ENCODE data around the gene ZSWIM1.

The ZSWIM1 gene

GRCh38 chr20:45890077-45890984 is 9.3 kb downstream of the ZSWIM1 start:
- H3K27me3 ChIP-seq (ENCODE audit: insufficient read depth, insufficient read length) = no peaks in the 10 kb centered on the region
- peak overlapping the region; percentile 83 for H3K4me3 ChIP-seq (ENCODE audit: insufficient read length, low read depth)
- peaks cover 4% of the 10 kb centered on the region for H3K4me1 ChIP-seq (ENCODE audit: insufficient read depth, insufficient read length)
- H3K36me3 ChIP-seq (ENCODE audit: insufficient read depth, insufficient read length, low read length) = peaks cover 40% of the 10 kb centered on the region
- TF ChIP-seq SUZ12 (IDR thresholded peaks at IDR 0.05; ENCODE audit: extremely low read depth, insufficient read depth, insufficient read length) (no peak), ZNF274 (IDR thresholded peaks at IDR 0.05; ENCODE audit: low read depth, low read length) (no peak), YY1 (IDR thresholded peaks at IDR 0.05; ENCODE audit: insufficient read depth, insufficient read length) (no peak)
- no peaks in the 10 kb centered on the region for H3K9me3 ChIP-seq (ENCODE audit: insufficient read depth, low read length)
- H3K9ac ChIP-seq (ENCODE audit: insufficient read length, low read depth) = peak overlapping the region; percentile 94
- peak; percentile 80 for DNase-seq (ENCODE audit: low read depth, low spot score)

GRCh38 chr20:45890985-45891983 is 10.3 kb downstream of the ZSWIM1 start, which contains the start of the genes CTSA and NEURL2:
Gene CTSA (plus strand): TSS chr20:45891335. CDS start chr20:45891569, 234 bp downstream.
Gene NEURL2 (minus strand): TSS chr20:45891208. CDS start chr20:45890991, 217 bp downstream.
- no peaks in the 10 kb centered on the region for H3K27me3 ChIP-seq (ENCODE audit: insufficient read depth, insufficient read length)
- TF ChIP-seq YY1 (IDR thresholded peaks at IDR 0.05; ENCODE audit: insufficient read depth, insufficient read length) = peak; percentile 54
- no peak for TF ChIP-seq SUZ12 (IDR thresholded peaks at IDR 0.05; ENCODE audit: extremely low read depth, insufficient read depth, insufficient read length)
- H3K9me3 ChIP-seq (ENCODE audit: insufficient read depth, low read length) = no peaks in the 10 kb centered on the region
- H3K9ac ChIP-seq (ENCODE audit: insufficient read length, low read depth) = peak within 1 kb of the TSS; percentile 94
- peaks cover 4% of the 10 kb centered on the region for H3K4me1 ChIP-seq (ENCODE audit: insufficient read depth, insufficient read length)
- peak within 1 kb of the TSS; percentile 83 for H3K4me3 ChIP-seq (ENCODE audit: insufficient read length, low read depth)
- H3K36me3 ChIP-seq (ENCODE audit: insufficient read depth, insufficient read length, low read length) = peaks cover 40% of the 10 kb centered on the region
- DNase-seq (ENCODE audit: low read depth, low spot score) = peak; percentile 86

GRCh38 chr20:45892049-45892825 is 11.2 kb downstream of the ZSWIM1 start:
- H3K4me3 ChIP-seq (ENCODE audit: insufficient read length, low read depth) = peak overlapping the region; percentile 83
- DNase-seq (ENCODE audit: low read depth, low spot score) = no peak
- peaks cover 4% of the 10 kb centered on the region for H3K4me1 ChIP-seq (ENCODE audit: insufficient read depth, insufficient read length)
- peaks cover 39% of the 10 kb centered on the region for H3K36me3 ChIP-seq (ENCODE audit: insufficient read depth, insufficient read length, low read length)
- H3K9ac ChIP-seq (ENCODE audit: insufficient read length, low read depth) = peak overlapping the region; percentile 94
- H3K9me3 ChIP-seq (ENCODE audit: insufficient read depth, low read length) = no peaks in the 10 kb centered on the region
- H3K27me3 ChIP-seq (ENCODE audit: insufficient read depth, insufficient read length) = no peaks in the 10 kb centered on the region
- TF ChIP-seq ZNF274 (IDR thresholded peaks at IDR 0.05; ENCODE audit: low read depth, low read length) = no peak
- no peak for TF ChIP-seq YY1 (IDR thresholded peaks at IDR 0.05; ENCODE audit: insufficient read depth, insufficient read length)
- no peak for TF ChIP-seq SUZ12 (IDR thresholded peaks at IDR 0.05; ENCODE audit: extremely low read depth, insufficient read depth, insufficient read length)

GRCh38 chr20:45892828-45893500 is 11.9 kb downstream of the ZSWIM1 start:
- DNase-seq (ENCODE audit: low read depth, low spot score) = no peak
- Histone ChIP-seq H3K9me3 (ENCODE audit: insufficient read depth, low read length) (no peaks in the 10 kb centered on the region), H3K4me3 (ENCODE audit: insufficient read length, low read depth) (no peak overlapping the region), H3K4me1 (ENCODE audit: insufficient read depth, insufficient read length) (peaks cover 4% of the 10 kb centered on the region), H3K27me3 (ENCODE audit: insufficient read depth, insufficient read length) (no peaks in the 10 kb centered on the region), H3K9ac (ENCODE audit: insufficient read length, low read depth) (no peak overlapping the region), H3K36me3 (ENCODE audit: insufficient read depth, insufficient read length, low read length) (peaks cover 46% of the 10 kb centered on the region)
- no peak for TF ChIP-seq YY1 (IDR thresholded peaks at IDR 0.05; ENCODE audit: insufficient read depth, insufficient read length)
- no peak for TF ChIP-seq ZNF274 (IDR thresholded peaks at IDR 0.05; ENCODE audit: low read depth, low read length)
- TF ChIP-seq SUZ12 (IDR thresholded peaks at IDR 0.05; ENCODE audit: extremely low read depth, insufficient read depth, insufficient read length) = no peak

- Histone ChIP-seq H3K4me1 (ENCODE audit: insufficient read depth, insufficient read length) (peaks cover 4% of the 10 kb centered on the region), H3K36me3 (ENCODE audit: insufficient read depth, insufficient read length, low read length) (peaks cover 55% of the 10 kb centered on the region), H3K9me3 (ENCODE audit: insufficient read depth, low read length) (no peaks in the 10 kb centered on the region), H3K9ac (ENCODE audit: insufficient read length, low read depth) (no peak overlapping the region), H3K4me3 (ENCODE audit: insufficient read length, low read depth) (no peak overlapping the region), H3K27me3 (ENCODE audit: insufficient read depth, insufficient read length) (no peaks in the 10 kb centered on the region)
- no peak for DNase-seq (ENCODE audit: low read depth, low spot score)
- TF ChIP-seq YY1 (IDR thresholded peaks at IDR 0.05; ENCODE audit: insufficient read depth, insufficient read length) (no peak), ZNF274 (IDR thresholded peaks at IDR 0.05; ENCODE audit: low read depth, low read length) (no peak)
These were observed 12.8 kb downstream of the ZSWIM1 start for GRCh38 chr20:45893831-45894230.

- H3K36me3 ChIP-seq (ENCODE audit: insufficient read depth, insufficient read length, low read length) = peaks cover 64% of the 10 kb centered on the region
- H3K27me3 ChIP-seq (ENCODE audit: insufficient read depth, insufficient read length) = no peaks in the 10 kb centered on the region
- no peak overlapping the region for H3K9ac ChIP-seq (ENCODE audit: insufficient read length, low read depth)
- TF ChIP-seq ZNF274 (IDR thresholded peaks at IDR 0.05; ENCODE audit: low read depth, low read length) = no peak
- TF ChIP-seq SUZ12 (IDR thresholded peaks at IDR 0.05; ENCODE audit: extremely low read depth, insufficient read depth, insufficient read length) = no peak
- TF ChIP-seq YY1 (IDR thresholded peaks at IDR 0.05; ENCODE audit: insufficient read depth, insufficient read length) = no peak
- DNase-seq (ENCODE audit: low read depth, low spot score) = no peak
- no peaks in the 10 kb centered on the region for H3K9me3 ChIP-seq (ENCODE audit: insufficient read depth, low read length)
- no peak overlapping the region for H3K4me3 ChIP-seq (ENCODE audit: insufficient read length, low read depth)
- peaks cover 4% of the 10 kb centered on the region for H3K4me1 ChIP-seq (ENCODE audit: insufficient read depth, insufficient read length)
These were observed 13.8 kb downstream of the ZSWIM1 start for GRCh38 chr20:45894797-45895196.

Data from NT2/D1 (cell line).